ENCODE data around the gene TCF12. TPM values are rescaled to one million over a fixed set of nuclear protein-coding genes. Genes with fewer than 3 reads are reported as not detected.
A peak's percentile ranks its signal among the peaks of the same experiment; 100 is the strongest.

TCF12 gene
- total RNA-seq, 1 donor from 2014 or later, result 164 TPM

DNA sequence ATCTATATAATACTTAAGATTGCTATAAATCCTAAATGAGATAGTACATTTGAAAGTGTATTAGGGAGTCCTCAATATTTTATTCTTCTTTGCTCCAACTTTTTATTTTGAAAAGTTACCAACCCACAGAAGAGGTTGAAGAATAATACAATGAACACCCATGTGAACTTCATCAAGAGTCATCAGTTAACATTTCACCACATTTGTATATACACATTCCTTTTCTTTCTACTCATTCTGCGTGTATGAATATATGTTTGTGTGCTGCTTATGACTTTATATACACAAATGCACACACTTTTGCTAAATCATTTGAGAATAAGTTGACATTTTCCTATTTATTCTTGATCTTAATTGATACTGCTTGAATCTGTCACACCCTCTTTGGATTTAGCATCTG is 264.6 kb downstream of the TCF12 start:
- Mint-ChIP-seq H3K36me3 (ENCODE audit: unreplicated experiment) (peaks cover 27% of the 10 kb centered on the region), H3K27ac (ENCODE audit: unreplicated experiment) (peak overlapping the region; percentile 8), H3K4me3 (ENCODE audit: unreplicated experiment) (no peak overlapping the region), H3K4me1 (ENCODE audit: unreplicated experiment) (peaks cover 29% of the 10 kb centered on the region), H3K9me3 (ENCODE audit: unreplicated experiment) (peaks cover 11% of the 10 kb centered on the region), H3K27me3 (ENCODE audit: unreplicated experiment) (no peaks in the 10 kb centered on the region)
- TF ChIP-seq, protein P1, sequence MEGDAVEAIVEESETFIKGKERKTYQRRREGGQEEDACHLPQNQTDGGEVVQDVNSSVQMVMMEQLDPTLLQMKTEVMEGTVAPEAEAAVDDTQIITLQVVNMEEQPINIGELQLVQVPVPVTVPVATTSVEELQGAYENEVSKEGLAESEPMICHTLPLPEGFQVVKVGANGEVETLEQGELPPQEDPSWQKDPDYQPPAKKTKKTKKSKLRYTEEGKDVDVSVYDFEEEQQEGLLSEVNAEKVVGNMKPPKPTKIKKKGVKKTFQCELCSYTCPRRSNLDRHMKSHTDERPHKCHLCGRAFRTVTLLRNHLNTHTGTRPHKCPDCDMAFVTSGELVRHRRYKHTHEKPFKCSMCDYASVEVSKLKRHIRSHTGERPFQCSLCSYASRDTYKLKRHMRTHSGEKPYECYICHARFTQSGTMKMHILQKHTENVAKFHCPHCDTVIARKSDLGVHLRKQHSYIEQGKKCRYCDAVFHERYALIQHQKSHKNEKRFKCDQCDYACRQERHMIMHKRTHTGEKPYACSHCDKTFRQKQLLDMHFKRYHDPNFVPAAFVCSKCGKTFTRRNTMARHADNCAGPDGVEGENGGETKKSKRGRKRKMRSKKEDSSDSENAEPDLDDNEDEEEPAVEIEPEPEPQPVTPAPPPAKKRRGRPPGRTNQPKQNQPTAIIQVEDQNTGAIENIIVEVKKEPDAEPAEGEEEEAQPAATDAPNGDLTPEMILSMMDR (IDR thresholded peaks at IDR 0.05), result no peak
- DNase-seq (ENCODE audit: extremely low spot score, unreplicated experiment), result no peak

DNA sequence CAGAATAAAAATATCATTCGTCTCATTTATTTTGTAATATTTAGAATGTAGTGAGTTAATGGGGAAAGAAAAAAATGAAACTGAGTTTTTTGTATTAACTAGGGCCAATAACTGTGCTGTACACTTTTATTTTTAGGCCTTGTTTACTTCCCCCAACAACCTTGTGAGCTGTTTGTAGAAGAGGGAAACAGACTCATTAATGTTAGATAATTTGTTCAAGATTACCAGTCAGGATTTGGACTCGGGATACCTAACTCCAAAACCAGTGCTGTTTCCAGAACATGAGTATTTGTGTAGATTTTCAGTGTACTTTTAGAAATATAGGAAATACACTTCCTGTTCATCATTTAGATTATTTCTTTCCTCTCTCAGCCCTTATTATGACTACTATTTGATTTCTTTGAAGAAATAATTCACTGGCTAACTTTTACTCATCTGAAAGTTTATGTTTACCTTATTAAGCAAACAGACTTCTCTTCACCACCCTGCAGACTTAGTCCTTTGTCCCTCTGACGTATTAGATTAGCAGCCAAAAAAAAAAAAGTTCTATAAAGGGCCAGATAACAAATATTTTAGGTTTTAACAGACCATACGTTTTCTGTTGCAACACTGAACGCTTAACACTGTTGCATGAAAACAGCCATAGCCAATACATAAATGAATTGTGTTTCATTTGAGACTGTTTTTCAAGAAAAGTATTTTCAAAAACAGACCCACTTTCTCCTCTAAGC is 265.3 kb downstream of the TCF12 start:
- Mint-ChIP-seq H3K4me3 (ENCODE audit: unreplicated experiment) (no peak overlapping the region), H3K36me3 (ENCODE audit: unreplicated experiment) (peaks cover 27% of the 10 kb centered on the region), H3K27me3 (ENCODE audit: unreplicated experiment) (no peaks in the 10 kb centered on the region), H3K4me1 (ENCODE audit: unreplicated experiment) (peaks cover 29% of the 10 kb centered on the region), H3K9me3 (ENCODE audit: unreplicated experiment) (peaks cover 11% of the 10 kb centered on the region), H3K27ac (ENCODE audit: unreplicated experiment) (peak overlapping the region; percentile 16)
- no peak for DNase-seq (ENCODE audit: extremely low spot score, unreplicated experiment)
- TF ChIP-seq, protein P1 (IDR thresholded peaks at IDR 0.05), result no peak

DNA sequence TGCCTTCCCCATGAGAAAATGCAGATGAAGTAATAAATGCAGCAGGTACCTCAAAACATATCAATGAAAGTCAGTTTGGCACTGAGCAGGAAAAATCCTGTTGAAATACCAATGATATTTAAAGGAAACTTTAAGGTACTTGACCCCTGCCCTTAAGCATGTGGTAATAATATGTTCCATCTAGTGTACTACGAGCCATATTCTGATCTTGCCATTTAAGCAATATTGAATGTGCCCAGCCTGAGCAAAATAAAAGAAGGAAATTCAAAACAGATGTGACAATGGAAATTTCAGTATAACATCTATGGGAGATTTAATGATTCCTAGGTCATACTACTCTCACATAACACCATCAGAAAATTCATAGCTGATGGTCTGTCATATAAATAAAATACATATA is 266.1 kb downstream of the TCF12 start:
- Mint-ChIP-seq H3K27me3 (ENCODE audit: unreplicated experiment) (no peaks in the 10 kb centered on the region), H3K27ac (ENCODE audit: unreplicated experiment) (peak overlapping the region; percentile 16), H3K4me1 (ENCODE audit: unreplicated experiment) (peaks cover 29% of the 10 kb centered on the region), H3K4me3 (ENCODE audit: unreplicated experiment) (no peak overlapping the region), H3K9me3 (ENCODE audit: unreplicated experiment) (peaks cover 11% of the 10 kb centered on the region), H3K36me3 (ENCODE audit: unreplicated experiment) (peaks cover 27% of the 10 kb centered on the region)
- TF ChIP-seq, protein P1 (IDR thresholded peaks at IDR 0.05), result no peak
- DNase-seq (ENCODE audit: extremely low spot score, unreplicated experiment), result no peak

DNA sequence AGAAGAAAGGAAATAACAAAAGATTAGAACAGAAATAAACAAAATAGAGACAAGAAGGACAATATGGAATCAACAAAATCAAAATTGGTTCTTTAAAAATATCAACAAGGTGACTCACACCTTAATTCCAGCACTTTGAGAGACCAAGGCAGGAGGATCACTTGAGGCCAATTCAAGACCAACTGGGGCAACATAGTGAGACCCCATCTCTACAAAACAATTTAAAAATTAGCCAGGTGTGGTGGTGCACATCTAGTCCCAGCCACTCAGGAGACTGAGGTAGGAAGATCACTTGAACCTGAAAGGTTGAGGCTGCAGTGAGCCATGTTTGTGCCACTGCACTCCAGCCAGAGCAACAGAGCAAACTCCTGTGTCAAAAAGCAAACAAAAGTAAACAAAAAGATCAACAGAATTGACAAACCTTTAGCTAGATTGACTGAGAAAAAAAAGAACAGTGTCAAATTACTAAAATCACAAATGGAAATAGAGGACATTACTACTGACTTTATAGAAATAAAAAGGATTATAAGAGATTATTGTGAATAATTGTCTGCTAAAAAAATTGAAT is 267.1 kb downstream of the TCF12 start:
- peaks cover 39% of the 10 kb centered on the region for H3K4me1 Mint-ChIP-seq (ENCODE audit: unreplicated experiment)
- no peaks in the 10 kb centered on the region for H3K27me3 Mint-ChIP-seq (ENCODE audit: unreplicated experiment)
- DNase-seq (ENCODE audit: extremely low spot score, unreplicated experiment), result no peak
- peaks cover 24% of the 10 kb centered on the region for H3K36me3 Mint-ChIP-seq (ENCODE audit: unreplicated experiment)
- H3K4me3 Mint-ChIP-seq (ENCODE audit: unreplicated experiment), result no peak overlapping the region
- TF ChIP-seq, protein P1 (IDR thresholded peaks at IDR 0.05), result no peak
- H3K9me3 Mint-ChIP-seq (ENCODE audit: unreplicated experiment), result peaks cover 11% of the 10 kb centered on the region
- H3K27ac Mint-ChIP-seq (ENCODE audit: unreplicated experiment), result peak overlapping the region; percentile 19

DNA sequence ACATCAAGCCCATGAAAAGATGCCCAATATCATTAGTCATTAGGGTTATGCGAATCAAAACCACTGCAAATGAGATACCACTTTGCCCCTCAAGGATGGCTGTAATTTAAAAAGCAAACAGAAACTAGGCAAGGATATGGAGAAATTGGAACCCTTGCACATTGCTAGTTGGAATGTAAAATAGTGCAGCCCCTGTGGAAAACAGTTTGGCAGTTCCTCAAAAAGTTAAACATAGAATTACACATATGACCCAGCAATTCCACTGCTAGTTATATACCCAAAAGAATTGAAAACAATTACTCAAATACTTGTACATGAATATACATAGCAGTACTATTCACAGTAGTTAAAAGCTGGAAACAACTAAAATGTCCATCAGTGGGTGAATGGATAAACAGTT is 271.0 kb downstream of the TCF12 start:
- Mint-ChIP-seq H3K27me3 (ENCODE audit: unreplicated experiment) (no peaks in the 10 kb centered on the region), H3K4me3 (ENCODE audit: unreplicated experiment) (no peak overlapping the region), H3K36me3 (ENCODE audit: unreplicated experiment) (peaks cover 40% of the 10 kb centered on the region), H3K9me3 (ENCODE audit: unreplicated experiment) (peaks cover 11% of the 10 kb centered on the region), H3K4me1 (ENCODE audit: unreplicated experiment) (peaks cover 26% of the 10 kb centered on the region), H3K27ac (ENCODE audit: unreplicated experiment) (no peak overlapping the region)
- no peak for DNase-seq (ENCODE audit: extremely low spot score, unreplicated experiment)
- TF ChIP-seq, protein P1 (IDR thresholded peaks at IDR 0.05), result no peak

All from osteocyte (in vitro differentiated cells).